OCI-LY7 (cell line): ENCODE results near the gene ATAD3B. TPM values are rescaled to one million over a fixed set of nuclear protein-coding genes. Genes with fewer than 3 reads are reported as not detected.

Experiments used
- BruUV-seq: library from RNA; stranded (reverse); fragments of 400-500 nt; replicated peaks from 2 replicates; lab custom pipeline; 2021; lab: Mats Ljungman, UMichigan
- CTCF ChIA-PET: fragments of 300-600 bp; sonication (Branson Sonifier 250); formaldehyde crosslinking; loops from one replicate; lab custom pipeline; 2022; ENCODE audit warnings: antibody characterized with exemption; ENCODE audit not compliant: unreplicated experiment; lab: Charles Lee
- POLR2A ChIA-PET: fragments of 300-600 bp; sonication (Branson Sonifier 250); formaldehyde crosslinking; loops from one replicate; lab custom pipeline; 2022; ENCODE audit warnings: antibody characterized with exemption; lab: Charles Lee
- DNase-seq: peaks from one replicate; pipeline ENCODE4 v3.0.0-alpha.2; 2015; ENCODE audit warnings: low spot score
- H2AFZ ChIP-seq: fragments of 200-600 bp; sonication (generic), shearing (Covaris generic); 2 replicates; pipeline ENCODE4 v1.6.1; 2014; ENCODE audit warnings: mild to moderate bottlenecking, antibody characterized with exemption, low read length, moderate library complexity
- H3K27ac ChIP-seq: fragments of 200-600 bp; sonication (generic); 2 replicates; pipeline ENCODE4 v1.5.1; 2014; ENCODE audit warnings: mixed run types, low read depth, mild to moderate bottlenecking, moderate library complexity, low read length, inconsistent platforms; ENCODE audit not compliant: poor library complexity, severe bottlenecking
- H3K36me3 ChIP-seq: fragments of 200-600 bp; sonication (generic); 2 replicates; pipeline ENCODE4 v1.6.1; 2014; ENCODE audit warnings: mild to moderate bottlenecking, antibody characterized with exemption, low read length, moderate library complexity, mixed read lengths; ENCODE audit not compliant: insufficient read depth
- H3K4me1 ChIP-seq: fragments of 200-600 bp; sonication (generic); 2 replicates; pipeline ENCODE4 v1.5.1; 2014; ENCODE audit warnings: mild to moderate bottlenecking, low read length; ENCODE audit not compliant: insufficient read depth, poor library complexity, severe bottlenecking
- H3K4me2 ChIP-seq: fragments of 200-600 bp; sonication (generic); 2 replicates; pipeline ENCODE4 v1.6.1; 2014; ENCODE audit warnings: mild to moderate bottlenecking, low read length
- H3K4me3 ChIP-seq: fragments of 200-600 bp; sonication (generic); 2 replicates; pipeline ENCODE4 v1.5.1; 2014; ENCODE audit warnings: mild to moderate bottlenecking, low read depth, low read length; ENCODE audit not compliant: poor library complexity, severe bottlenecking
- H3K79me2 ChIP-seq: fragments of 200-600 bp; sonication (generic); 2 replicates; pipeline ENCODE4 v1.6.1; 2016; ENCODE audit warnings: low read depth, mild to moderate bottlenecking, low read length, moderate library complexity, mixed read lengths; ENCODE audit not compliant: insufficient read depth
- H3K9me2 ChIP-seq: fragments of 200-600 bp; sonication (generic); 2 replicates; pipeline ENCODE4 v1.6.1; 2016; ENCODE audit warnings: mild to moderate bottlenecking, low read length, mixed read lengths; ENCODE audit not compliant: insufficient read depth
- H3K9me3 ChIP-seq: fragments of 200-600 bp; sonication (generic); 2 replicates; pipeline ENCODE4 v1.6.1; 2014; ENCODE audit warnings: mild to moderate bottlenecking, mixed run types, low read length, mixed read lengths
- H4K20me1 ChIP-seq: fragments of 200-600 bp; sonication (generic); 2 replicates; pipeline ENCODE4 v1.6.1; 2014; ENCODE audit warnings: mild to moderate bottlenecking, antibody characterized with exemption, low read length, moderate library complexity, mixed read lengths; ENCODE audit not compliant: insufficient read depth
- EZH2phosphoT487 ChIP-seq: fragments of 200-600 bp; sonication (generic); IDR thresholded peaks from 2 replicates; pipeline ENCODE4 v1.6.1; 2018; ENCODE audit warnings: low read depth, borderline replicate concordance, mild to moderate bottlenecking, mixed run types, antibody characterized with exemption, low read length, moderate library complexity, mixed read lengths
- intact Hi-C: fragments of 100-400 bp; cut with micrococcal nuclease; formaldehyde crosslinking; loops from one replicate; pipeline ENCODE4 v1.10.0; 2022; ENCODE audit not compliant: unreplicated experiment
- total RNA-seq, 2 experiments: library from RNA; depleted of rRNA in 1 of 2; stranded (reverse); fragments of >200 nt in 1 of 2; shearing (Covaris generic) in 1 of 2; gene quantifications; 2 replicates each; pipeline ENCODE4 v1.2.3, GENCODE V29; 2014 to 2022
- TF ChIP-seq, protein P1 (sequence below): fragments of 200-600 bp; sonication (generic); conservative IDR thresholded peaks from 2 replicates; pipeline ENCODE4 v1.5.1; 2014; ENCODE audit warnings: mild to moderate bottlenecking, antibody characterized with exemption, low read length, moderate library complexity, mixed read lengths

ATAD3B gene
- total RNA-seq, 2 experiments from 2014 or later = 54.9 to 62.4 TPM

DNA sequence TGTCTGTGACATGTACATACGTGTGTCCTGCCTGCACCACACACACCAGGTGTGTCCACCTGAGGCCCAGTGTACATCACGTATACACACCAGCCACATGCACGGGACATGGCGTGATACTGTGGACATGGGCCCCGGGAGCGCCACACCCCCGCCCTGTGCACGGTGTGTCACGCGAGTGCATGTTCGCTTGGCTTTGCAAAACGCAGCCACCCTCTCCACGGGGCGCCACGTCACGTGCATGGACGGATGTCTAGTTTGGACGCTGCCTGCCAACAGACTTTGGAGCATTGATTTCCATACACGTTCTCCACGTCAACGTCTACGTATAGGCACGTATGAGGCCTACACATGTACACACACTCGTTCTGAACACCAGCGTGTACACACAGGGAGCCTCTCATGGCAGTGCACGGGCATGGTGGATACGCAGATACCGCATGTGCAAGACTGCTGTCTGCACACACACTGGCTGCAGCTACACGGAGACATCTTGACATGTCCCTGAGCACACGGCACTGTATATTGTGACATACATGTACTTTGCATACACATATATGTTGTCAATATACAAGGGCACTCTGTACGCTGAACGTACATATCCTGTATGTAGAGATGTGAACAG, 66.2 kb downstream of the ATAD3B start:
- Histone ChIP-seq H3K79me2 (no peaks in the 10 kb centered on the region), H3K4me2 (no peak overlapping the region), H3K9me3 (no peaks in the 10 kb centered on the region), H4K20me1 (no peaks in the 10 kb centered on the region), H3K4me1 (no peaks in the 10 kb centered on the region), H3K27ac (no peak overlapping the region), H3K4me3 (no peak overlapping the region), H3K36me3 (peaks cover 25% of the 10 kb centered on the region), H3K9me2 (no peaks in the 10 kb centered on the region), H2AFZ (no peak overlapping the region)
- POLR2A ChIA-PET = no interaction called here
- TF ChIP-seq, protein P1, sequence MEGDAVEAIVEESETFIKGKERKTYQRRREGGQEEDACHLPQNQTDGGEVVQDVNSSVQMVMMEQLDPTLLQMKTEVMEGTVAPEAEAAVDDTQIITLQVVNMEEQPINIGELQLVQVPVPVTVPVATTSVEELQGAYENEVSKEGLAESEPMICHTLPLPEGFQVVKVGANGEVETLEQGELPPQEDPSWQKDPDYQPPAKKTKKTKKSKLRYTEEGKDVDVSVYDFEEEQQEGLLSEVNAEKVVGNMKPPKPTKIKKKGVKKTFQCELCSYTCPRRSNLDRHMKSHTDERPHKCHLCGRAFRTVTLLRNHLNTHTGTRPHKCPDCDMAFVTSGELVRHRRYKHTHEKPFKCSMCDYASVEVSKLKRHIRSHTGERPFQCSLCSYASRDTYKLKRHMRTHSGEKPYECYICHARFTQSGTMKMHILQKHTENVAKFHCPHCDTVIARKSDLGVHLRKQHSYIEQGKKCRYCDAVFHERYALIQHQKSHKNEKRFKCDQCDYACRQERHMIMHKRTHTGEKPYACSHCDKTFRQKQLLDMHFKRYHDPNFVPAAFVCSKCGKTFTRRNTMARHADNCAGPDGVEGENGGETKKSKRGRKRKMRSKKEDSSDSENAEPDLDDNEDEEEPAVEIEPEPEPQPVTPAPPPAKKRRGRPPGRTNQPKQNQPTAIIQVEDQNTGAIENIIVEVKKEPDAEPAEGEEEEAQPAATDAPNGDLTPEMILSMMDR = no peak
- TF ChIP-seq EZH2phosphoT487 = no peak
- no peak for DNase-seq
- CTCF ChIA-PET = no interaction called here
- intact Hi-C loops = no loop called here
- BruUV-seq = no TSS peak

DNA sequence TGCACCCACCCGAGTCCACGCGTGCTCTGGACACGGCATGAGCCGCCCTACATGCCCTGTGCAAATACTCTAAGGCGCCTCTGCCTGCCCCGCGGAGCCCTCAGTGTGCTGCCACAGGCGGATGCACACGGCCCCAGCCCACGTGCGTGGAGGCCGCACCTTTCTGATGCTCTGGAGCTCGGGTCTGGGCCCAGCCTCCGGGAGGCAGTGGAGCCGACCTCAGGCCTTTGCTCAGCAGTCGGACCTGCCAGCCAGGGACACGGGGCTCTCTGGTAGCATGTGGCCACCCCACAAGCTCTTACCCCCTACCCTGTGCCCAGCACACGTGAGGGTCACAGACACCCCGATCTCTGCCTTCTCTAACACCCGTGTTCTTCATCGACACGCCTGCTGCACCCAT, 66.8 kb downstream of the ATAD3B start:
- Histone ChIP-seq H3K4me2 (no peak overlapping the region), H2AFZ (no peak overlapping the region), H3K9me3 (no peaks in the 10 kb centered on the region), H3K79me2 (no peaks in the 10 kb centered on the region), H3K27ac (no peak overlapping the region), H3K9me2 (no peaks in the 10 kb centered on the region), H4K20me1 (no peaks in the 10 kb centered on the region), H3K4me1 (no peaks in the 10 kb centered on the region), H3K4me3 (no peak overlapping the region), H3K36me3 (peaks cover 28% of the 10 kb centered on the region)
- intact Hi-C loops = no loop called here
- CTCF ChIA-PET = no interaction called here
- POLR2A ChIA-PET = no interaction called here
- DNase-seq = no peak
- TF ChIP-seq, protein P1 = no peak
- no peak for TF ChIP-seq EZH2phosphoT487
- BruUV-seq = no TSS peak

DNA sequence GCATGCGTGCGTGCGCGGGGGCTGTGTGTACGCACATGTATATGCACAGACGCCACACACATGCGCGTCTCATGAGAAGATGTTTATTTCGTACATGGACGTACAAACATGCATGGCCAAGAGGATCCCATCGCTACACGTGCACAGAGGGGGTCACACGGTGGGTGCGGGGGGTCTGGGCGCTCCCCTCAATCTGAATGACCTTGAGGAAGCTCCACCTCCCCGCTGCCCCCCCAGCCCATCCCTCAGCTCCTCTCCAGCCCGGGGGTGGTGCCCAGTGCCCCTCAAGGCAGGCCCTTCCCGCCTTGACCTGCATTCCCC, 67.4 kb downstream of the ATAD3B start:
- no peak overlapping the region for H3K4me2 ChIP-seq
- H3K4me3 ChIP-seq = no peak overlapping the region
- no peaks in the 10 kb centered on the region for H3K79me2 ChIP-seq
- no TSS peak for BruUV-seq
- H4K20me1 ChIP-seq = no peaks in the 10 kb centered on the region
- H3K9me3 ChIP-seq = no peaks in the 10 kb centered on the region
- peaks cover 33% of the 10 kb centered on the region for H3K36me3 ChIP-seq
- no peak overlapping the region for H2AFZ ChIP-seq
- TF ChIP-seq EZH2phosphoT487 = no peak
- TF ChIP-seq, protein P1 = no peak
- H3K4me1 ChIP-seq = no peaks in the 10 kb centered on the region
- ChIA-PET POLR2A (no interaction called here), CTCF (interaction anchor here (0.6 kb wide), 1 partner anchor 47 kb away, joined by 12 read pairs; no protein-coding TSS in a partner anchor)
- no peak overlapping the region for H3K27ac ChIP-seq
- DNase-seq = no peak
- intact Hi-C loops = no loop called here
- no peaks in the 10 kb centered on the region for H3K9me2 ChIP-seq
